DOHH2 (cell line): Measurements from ENCODE around the gene BGN.

ENCODE experiments used
- H3F3A ChIP-seq: fragments of 200-600 bp; sonication (generic), shearing (Covaris generic); 2 replicates; pipeline ENCODE4 v1.6.0; 2016; ENCODE audit warnings: antibody characterized with exemption, mild to moderate bottlenecking; ENCODE audit not compliant: control insufficient read depth, insufficient read depth
- H3K27ac ChIP-seq: fragments of 200-600 bp; sonication (generic); 2 replicates; pipeline ENCODE4 v1.5.1; 2014; ENCODE audit warnings: low read depth, mild to moderate bottlenecking, low read length, moderate library complexity
- H3K27me3 ChIP-seq: fragments of 200-600 bp; sonication (generic); 2 replicates; pipeline ENCODE4 v1.6.1; 2014; ENCODE audit warnings: mild to moderate bottlenecking, low read length, mixed read lengths; ENCODE audit not compliant: control insufficient read depth
- H3K36me3 ChIP-seq: fragments of 200-600 bp; sonication (generic); 2 replicates; pipeline ENCODE4 v1.6.1; 2014; ENCODE audit warnings: mild to moderate bottlenecking, low read length, moderate library complexity, mixed read lengths; ENCODE audit not compliant: control insufficient read depth
- H3K4me1 ChIP-seq: fragments of 200-600 bp; sonication (generic); 2 replicates; pipeline ENCODE4 v1.6.1; 2014; ENCODE audit warnings: mild to moderate bottlenecking, low read length, mixed read lengths; ENCODE audit not compliant: control insufficient read depth
- H3K4me2 ChIP-seq: fragments of 200-600 bp; sonication (generic); 2 replicates; pipeline ENCODE4 v1.6.0; 2014; ENCODE audit warnings: mild to moderate bottlenecking, low read length, moderate library complexity
- H3K4me3 ChIP-seq: fragments of 200-600 bp; sonication (generic); 2 replicates; pipeline ENCODE4 v1.5.1; 2014; ENCODE audit warnings: mild to moderate bottlenecking, low read length, mixed read lengths
- H3K79me2 ChIP-seq: fragments of 200-600 bp; sonication (generic); 2 replicates; pipeline ENCODE4 v1.6.1; 2014; ENCODE audit warnings: mild to moderate bottlenecking, low read length, mixed read lengths; ENCODE audit not compliant: control insufficient read depth
- H3K9me2 ChIP-seq: fragments of 200-600 bp; sonication (generic); replicated peaks from 2 replicates; pipeline ENCODE4 v1.6.1; 2014; ENCODE audit warnings: mild to moderate bottlenecking, low read length, mixed read lengths; ENCODE audit not compliant: control insufficient read depth
- H3K9me3 ChIP-seq: fragments of 200-600 bp; sonication (generic); 2 replicates; pipeline ENCODE4 v1.6.1; 2014; ENCODE audit warnings: antibody characterized with exemption, low read length, mixed read lengths; ENCODE audit not compliant: control insufficient read depth, insufficient read depth
- H4K20me1 ChIP-seq: fragments of 200-600 bp; sonication (generic); 2 replicates; pipeline ENCODE4 v1.6.0; 2014; ENCODE audit warnings: low read depth, mild to moderate bottlenecking, antibody characterized with exemption, low read length, moderate library complexity; ENCODE audit not compliant: control insufficient read depth, insufficient read depth
- EZH2phosphoT487 ChIP-seq: fragments of 200-600 bp; sonication (generic); IDR thresholded peaks from 2 replicates; pipeline ENCODE4 v1.6.1; 2017; ENCODE audit warnings: borderline replicate concordance, mild to moderate bottlenecking, antibody characterized with exemption, low read length, moderate library complexity, mixed read lengths
- TF ChIP-seq, protein P1 (sequence below): fragments of 200-600 bp; sonication (generic); IDR thresholded peaks from one replicate; pipeline ENCODE4 v1.5.1; 2014; ENCODE audit warnings: antibody characterized with exemption, mild to moderate bottlenecking, low read depth, low read length; ENCODE audit not compliant: poor library complexity, severe bottlenecking

The BGN gene

DNA sequence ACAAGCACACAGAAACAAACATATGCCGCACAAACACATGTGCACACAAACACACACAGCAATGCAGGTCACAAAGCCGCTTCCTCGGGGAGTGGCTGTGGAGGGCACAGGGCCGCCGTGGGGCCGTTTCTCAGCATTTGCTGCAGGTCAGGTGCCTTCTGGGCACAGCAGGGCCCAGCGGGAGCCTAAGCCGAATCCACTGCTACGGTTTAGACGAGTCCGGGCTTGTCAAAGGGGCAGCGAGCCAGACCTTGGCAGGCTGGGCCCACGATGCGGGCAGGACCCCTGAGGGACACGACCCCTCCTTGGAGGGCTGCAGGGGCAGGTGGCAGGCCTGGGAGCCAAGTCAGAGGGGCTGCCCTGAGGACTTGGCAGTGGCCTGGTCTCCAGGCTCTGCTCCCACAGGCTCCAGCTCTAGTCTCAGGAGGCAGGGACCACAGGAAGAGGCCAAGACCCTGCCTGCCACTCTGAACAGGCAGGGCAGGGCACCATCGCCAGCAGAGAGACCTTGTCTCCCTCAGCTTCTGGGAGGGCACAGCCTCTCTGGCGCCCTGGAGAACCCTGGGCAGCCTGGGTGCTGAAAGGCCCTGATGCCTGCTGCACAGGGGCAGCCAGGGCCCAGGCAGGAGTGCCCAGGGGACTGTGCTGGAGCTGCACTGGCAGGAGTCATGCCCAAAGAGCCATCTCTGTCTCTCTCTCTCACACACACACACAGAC is 17.2 kb downstream of the BGN start:
- no peaks in the 10 kb centered on the region for H3K9me3 ChIP-seq
- no peaks in the 10 kb centered on the region for H3K9me2 ChIP-seq

GRCh38 chrX:153512501-153512893 is 17.7 kb downstream of the BGN start:
- TF ChIP-seq, protein P1, sequence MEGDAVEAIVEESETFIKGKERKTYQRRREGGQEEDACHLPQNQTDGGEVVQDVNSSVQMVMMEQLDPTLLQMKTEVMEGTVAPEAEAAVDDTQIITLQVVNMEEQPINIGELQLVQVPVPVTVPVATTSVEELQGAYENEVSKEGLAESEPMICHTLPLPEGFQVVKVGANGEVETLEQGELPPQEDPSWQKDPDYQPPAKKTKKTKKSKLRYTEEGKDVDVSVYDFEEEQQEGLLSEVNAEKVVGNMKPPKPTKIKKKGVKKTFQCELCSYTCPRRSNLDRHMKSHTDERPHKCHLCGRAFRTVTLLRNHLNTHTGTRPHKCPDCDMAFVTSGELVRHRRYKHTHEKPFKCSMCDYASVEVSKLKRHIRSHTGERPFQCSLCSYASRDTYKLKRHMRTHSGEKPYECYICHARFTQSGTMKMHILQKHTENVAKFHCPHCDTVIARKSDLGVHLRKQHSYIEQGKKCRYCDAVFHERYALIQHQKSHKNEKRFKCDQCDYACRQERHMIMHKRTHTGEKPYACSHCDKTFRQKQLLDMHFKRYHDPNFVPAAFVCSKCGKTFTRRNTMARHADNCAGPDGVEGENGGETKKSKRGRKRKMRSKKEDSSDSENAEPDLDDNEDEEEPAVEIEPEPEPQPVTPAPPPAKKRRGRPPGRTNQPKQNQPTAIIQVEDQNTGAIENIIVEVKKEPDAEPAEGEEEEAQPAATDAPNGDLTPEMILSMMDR: no peak
- TF ChIP-seq EZH2phosphoT487: no peak
- H3K27ac ChIP-seq: no peak overlapping the region
- no peaks in the 10 kb centered on the region for H3F3A ChIP-seq
- H3K36me3 ChIP-seq: no peaks in the 10 kb centered on the region
- H3K79me2 ChIP-seq: no peaks in the 10 kb centered on the region
- H4K20me1 ChIP-seq: no peaks in the 10 kb centered on the region
- H3K4me1 ChIP-seq: no peaks in the 10 kb centered on the region
- H3K9me2 ChIP-seq: no peaks in the 10 kb centered on the region
- no peak overlapping the region for H3K4me3 ChIP-seq
- H3K9me3 ChIP-seq: no peaks in the 10 kb centered on the region
- no peaks in the 10 kb centered on the region for H3K27me3 ChIP-seq
- no peak overlapping the region for H3K4me2 ChIP-seq

More for the DNA sequence above, 17.2 kb downstream of the BGN start:
- TF ChIP-seq, protein P1: no peak
- no peak for TF ChIP-seq EZH2phosphoT487
- no peaks in the 10 kb centered on the region for H3K27me3 ChIP-seq
- no peaks in the 10 kb centered on the region for H4K20me1 ChIP-seq
- no peaks in the 10 kb centered on the region for H3F3A ChIP-seq
- no peak overlapping the region for H3K4me3 ChIP-seq
- H3K27ac ChIP-seq: no peak overlapping the region
- H3K36me3 ChIP-seq: no peaks in the 10 kb centered on the region
- H3K4me1 ChIP-seq: no peaks in the 10 kb centered on the region
- no peak overlapping the region for H3K4me2 ChIP-seq
- no peaks in the 10 kb centered on the region for H3K79me2 ChIP-seq

- Histone ChIP-seq H3K4me2 (no peak overlapping the region), H3K4me1 (no peaks in the 10 kb centered on the region), H3K9me2 (no peaks in the 10 kb centered on the region), H3F3A (no peaks in the 10 kb centered on the region), H3K79me2 (no peaks in the 10 kb centered on the region), H4K20me1 (no peaks in the 10 kb centered on the region), H3K4me3 (no peak overlapping the region), H3K9me3 (no peaks in the 10 kb centered on the region), H3K27ac (no peak overlapping the region), H3K27me3 (no peaks in the 10 kb centered on the region), H3K36me3 (no peaks in the 10 kb centered on the region)
- TF ChIP-seq, protein P1: no peak
- no peak for TF ChIP-seq EZH2phosphoT487
These were observed 18.5 kb downstream of the BGN start for GRCh38 chrX:153513265-153513664.
